ENCODE data around the gene ACOX2.

The ACOX2 gene

DNA sequence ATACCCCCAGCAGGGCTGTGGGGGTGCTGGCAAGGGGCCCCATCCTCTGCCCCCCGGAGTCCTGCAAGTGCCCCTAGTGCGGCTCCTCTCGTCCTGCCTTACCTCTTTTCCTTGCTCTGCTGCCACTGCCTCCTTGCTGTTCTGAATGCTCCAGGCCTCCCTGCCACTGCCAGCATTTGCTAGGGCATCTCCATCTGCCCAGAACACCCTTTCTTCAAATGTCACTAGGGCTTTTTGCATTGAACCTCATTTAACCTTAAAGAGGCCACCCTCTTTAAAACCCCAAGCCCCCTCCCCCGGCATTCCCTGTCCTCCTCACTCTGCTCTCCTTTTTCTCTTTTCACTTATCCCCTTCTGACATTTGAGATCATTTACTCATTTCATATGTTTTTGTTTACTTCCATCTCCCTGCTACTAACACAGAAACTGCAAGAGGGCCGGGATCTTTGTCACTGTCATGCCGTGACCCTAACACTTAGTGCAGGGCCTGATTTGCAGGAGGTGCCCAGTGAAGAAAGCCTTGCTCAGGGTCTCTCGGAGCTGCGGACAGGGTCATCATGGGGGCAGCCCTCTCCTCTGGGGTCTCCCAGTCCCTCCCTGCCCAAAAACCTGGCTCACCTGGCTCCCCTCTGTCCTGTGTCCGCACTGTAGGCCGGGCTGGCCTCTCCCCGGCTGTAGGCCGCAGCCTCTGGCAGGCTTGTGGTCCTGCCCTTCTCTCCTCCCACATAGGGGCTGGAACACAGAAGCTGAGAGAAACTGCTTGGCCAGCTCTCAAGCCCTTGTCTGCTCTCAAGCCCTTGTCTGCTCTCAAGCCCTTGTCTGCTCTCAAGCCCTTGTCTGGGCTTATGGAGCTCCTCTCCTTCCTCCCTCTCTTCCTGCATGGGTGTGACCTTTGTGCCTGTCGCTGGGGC lies at the start of gene ACOX2:
Gene ACOX2, minus strand, starts transcription at position 690 of the 911 bp plus-strand sequence. CDS start 2,084 bp downstream, outside the sequence.
- DNase-seq = no peak

DNA sequence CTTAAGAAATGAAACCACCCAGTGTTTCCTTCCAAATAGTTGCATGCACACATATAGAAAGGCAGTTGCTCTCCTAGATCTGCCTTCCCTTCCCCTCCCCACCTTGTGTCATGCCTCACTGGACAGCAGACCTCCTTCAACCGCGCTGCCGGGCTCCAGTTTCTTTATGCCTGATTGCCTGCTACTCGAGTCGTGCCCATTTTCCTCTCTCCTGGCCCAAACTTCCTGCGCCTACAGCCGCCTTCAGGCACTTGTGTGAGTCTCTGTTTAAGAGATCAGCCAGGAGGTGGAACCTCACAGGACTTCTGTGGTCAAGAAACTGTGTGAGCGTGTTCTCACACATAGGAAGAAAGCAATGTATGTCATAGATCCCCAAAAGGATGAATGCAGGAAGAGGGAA lies 49.0 kb upstream of the ACOX2 start:
- no peak for DNase-seq

DNA sequence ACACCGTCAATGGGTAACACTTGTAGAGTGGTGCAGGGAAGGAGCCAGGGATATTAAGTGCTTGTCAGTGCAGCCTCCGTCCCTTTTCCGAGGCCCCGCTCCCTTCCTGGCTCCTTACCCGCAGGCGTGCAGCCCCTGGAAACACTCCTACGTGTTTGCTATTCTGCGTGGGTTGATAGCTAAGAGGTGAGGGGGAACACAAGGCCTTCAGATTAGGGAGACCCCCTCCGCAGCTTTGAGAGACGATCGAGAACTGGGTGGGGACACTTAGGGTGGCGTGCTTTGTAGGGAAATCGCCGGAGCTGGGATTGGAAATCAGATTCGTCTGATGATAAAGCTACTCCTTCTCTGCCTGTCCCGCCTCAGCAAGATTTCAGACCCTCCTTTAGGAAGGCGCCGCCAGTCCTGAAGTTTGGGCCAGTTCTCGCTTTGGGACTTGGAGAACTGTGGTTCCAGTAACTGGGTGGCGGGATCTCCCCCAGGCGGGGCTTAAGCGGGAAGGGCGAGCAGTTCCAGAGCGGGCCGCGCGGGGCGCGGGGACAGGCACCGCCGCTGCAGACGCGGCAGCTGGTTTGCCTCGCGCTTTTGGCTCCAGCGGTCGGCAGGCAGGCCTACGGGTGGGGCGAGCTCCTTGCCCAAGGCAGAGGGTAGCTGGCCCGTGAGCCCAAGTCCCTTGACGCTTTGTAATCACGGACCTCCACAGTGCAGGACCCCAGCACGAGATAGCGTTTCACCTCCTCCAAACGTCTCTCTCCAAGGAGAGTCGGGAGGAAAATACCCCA lies 48.2 kb upstream of the ACOX2 start:
- peak; percentile 65 for DNase-seq

DNA sequence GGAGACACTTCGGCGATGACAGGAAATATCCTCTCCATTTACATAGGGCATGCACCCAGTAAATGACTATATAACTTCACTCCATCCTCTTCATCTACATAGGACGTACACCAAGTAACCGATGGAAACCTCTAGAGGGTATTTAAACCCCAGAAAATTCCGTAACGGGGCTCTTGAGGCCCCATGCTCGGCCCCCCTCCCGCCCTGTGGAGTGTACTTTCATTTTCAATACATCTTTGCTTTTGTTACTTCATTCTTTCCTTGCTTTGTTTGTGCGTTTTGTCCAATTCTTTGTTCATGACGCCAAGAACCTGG lies 47.7 kb upstream of the ACOX2 start:
- no peak for DNase-seq

DNA sequence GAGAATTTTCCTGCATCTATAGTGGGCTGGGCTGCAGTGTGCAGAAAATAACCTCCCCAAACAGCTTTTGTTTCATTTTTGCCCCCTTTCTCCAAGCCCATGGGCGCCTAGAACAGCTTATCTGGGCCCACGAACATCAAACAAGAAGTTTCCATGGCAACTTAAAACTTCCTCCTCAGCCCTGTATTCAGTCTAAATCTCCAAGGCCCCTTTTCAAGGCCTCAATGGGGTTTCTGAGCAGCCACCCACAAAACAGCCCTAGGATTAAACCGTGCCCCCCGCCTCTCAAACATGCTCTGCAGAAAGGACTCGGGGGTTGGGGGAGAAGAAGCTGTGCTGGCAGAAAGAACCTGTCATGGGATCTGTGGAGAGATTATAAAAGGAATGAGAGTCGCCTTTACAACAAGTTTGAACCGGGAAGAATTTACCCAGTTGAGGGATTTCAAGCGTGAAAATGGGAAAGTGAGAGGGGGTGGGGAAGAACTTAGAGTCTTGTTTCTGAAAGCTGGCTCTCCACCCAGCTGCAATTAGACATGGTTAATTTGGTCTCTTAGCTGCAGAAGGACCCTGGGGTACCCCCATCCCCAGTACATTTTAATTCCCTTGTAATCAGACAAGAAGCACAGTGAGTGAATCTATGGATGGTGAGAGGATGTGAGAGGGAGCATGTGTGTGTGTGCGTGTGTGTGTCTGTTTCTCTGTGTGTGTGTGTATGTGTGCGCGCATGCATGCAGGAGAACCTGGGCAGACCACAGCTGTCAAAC lies 44.5 kb upstream of the ACOX2 start:
- no peak for DNase-seq

DNA sequence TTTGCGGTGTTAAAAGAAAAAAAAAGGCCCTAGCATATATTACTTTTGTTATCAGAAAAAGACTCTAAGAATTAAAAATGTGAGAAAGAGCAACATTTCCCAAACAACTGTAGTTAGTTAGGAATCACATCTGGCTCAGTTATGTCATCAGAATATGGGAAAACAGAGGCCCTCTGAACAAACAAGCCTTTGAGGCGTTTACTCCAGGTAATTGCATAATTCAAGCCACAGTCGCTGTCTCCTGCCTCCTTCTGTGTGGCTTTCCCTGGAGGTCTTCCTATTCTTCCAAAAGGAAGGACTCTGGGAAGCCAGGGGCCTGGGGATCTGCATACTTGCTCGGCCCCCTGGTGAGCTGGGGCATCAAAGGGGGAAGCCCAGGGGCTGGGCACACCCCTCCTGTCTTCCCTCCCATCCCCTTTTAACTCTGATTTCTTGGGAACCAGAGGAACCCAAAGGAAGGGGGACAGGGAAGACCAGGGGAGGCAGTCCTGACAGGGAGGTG lies 43.9 kb upstream of the ACOX2 start:
- DNase-seq = no peak

DNA sequence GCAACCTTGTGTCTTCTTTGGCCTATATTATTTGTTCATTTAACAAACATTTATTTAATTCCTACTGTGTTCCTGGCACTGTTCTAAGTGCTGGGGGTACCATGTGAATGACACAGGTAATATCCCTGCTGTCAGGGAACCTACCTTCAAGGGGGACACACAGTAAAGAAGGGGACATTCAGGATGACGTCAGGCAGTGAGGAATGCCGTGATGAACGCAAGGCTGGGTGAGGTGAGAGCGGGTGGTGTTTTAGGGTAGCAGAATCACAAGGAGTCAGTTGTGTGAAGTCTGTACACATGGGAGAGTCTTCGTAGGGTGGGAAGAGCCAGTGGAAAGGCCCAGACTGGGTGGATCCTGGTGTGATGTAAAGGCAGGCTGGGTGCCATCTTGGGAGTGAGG lies 41.9 kb upstream of the ACOX2 start:
- DNase-seq = no peak

DNA sequence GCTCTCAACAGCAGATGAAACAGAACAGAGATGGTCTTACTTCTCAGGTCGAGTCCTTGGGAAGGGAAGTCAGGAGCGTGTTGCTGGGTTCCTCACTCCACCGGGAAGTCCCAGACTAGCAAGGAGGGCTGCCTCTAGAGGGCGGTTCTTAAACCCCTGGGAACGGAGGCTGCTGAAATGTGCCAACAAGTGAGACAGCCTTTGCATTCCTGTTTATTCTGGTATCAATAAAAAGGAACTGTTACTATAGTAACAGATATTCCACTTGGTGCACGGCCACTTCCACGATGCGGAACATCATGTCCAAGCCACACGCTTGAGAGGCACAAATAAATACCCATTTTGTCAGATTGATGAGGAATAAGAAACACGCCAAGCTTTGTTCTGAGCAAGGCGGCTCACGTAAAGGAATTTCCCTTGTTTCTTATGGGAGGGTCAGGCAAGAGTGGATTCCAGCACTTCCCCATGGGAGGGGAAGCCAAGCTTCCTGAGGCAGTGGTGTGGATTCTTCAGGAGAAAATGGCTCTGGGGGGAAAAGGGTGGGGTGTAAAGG lies 40.4 kb upstream of the ACOX2 start, which contains the start of gene FAM107A:
Gene FAM107A, minus strand, starts transcription at position 123 of the 553 bp plus-strand sequence. CDS start 7,531 bp downstream, outside the sequence.
- DNase-seq = no peak

DNA sequence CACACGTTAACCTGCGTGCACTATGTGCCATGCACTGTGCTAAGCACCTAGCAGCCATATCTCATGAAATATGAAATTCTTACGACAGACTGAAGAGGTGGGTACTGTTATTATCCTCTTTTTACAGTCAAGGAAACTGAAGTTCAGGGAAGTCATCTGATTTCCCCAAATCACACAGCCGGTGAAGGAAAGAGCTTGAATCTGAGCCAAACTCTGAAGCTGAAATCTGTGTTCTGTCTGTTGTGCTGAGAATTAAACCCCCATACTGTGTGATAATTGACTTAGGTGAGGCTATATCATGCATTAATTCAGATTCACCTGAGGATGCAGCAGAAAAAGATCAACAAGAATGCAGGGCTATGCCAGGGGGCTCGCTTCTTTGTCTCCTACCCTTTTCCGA lies 39.7 kb upstream of the ACOX2 start:
- no peak for DNase-seq

DNA sequence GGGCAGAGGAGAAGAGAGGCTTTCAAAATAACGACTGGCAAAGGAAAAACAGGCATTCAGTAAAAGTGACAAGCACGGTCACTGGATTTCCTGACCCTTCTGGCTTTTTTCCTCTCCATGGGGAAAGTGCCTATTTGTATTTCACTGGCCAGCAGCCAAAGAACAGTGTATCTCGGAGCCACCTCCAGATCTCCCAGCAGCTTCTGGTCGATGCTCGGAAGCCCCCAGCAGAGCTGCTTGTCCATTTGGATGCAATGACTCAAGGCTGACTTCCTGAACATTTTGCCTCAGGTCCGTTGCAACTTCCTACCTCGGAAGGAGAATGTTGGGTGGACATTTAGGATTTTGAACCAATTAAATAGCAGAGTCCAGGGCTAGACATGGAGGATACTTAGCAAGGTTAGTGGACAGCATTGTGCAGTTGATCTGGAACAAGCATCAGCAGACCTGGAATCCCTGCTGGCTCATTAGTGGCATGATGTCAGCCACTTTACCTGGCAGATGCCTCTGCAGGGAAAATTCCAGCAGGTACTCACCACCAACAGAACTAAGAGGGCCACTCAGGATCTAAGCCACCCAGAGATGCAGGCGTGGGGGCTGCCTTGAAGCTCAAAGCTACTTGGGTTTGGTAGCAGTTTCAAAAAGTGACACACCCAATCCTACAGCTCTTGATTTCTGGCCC lies 39.1 kb upstream of the ACOX2 start:
- no peak for DNase-seq

DNA sequence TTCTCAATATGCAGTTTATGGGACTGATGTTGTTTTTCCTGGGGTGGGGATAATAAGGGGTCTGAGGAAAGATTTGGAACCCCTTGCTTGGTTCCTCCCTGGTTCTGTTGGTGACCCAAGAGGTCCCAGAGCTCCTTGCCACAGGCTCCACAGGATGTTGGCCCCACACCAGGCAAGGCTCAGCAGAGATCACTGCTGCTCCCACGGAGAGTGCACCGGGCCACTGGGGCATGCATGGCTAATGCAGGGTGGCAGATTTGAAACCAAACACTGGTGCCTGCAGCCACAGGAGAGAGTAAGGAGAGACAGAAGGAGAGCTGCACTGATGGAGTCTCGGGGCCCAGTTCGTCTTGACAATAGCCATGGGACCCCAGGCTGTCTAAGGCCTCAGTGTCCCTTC lies 37.7 kb upstream of the ACOX2 start:
- DNase-seq = no peak

DNA sequence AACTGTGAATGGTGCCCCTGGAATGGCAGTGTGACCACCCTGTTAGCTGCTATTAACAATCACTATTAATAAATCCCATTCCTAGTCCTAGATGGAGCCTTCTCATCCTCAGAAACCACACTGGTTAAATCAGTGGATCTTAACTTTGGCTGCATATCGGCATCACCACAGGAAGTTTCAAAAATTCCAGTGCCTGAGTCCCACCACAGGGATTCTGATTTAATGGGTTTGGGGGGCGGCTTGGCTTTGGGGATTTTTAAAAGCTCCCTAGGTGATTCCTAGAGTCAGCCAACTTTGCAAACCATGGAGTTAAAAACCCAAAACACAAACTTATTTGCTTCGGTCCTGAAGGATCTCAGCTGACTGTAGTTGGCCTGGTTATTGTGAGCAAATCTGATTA lies 37.1 kb upstream of the ACOX2 start:
- DNase-seq = no peak

DNA sequence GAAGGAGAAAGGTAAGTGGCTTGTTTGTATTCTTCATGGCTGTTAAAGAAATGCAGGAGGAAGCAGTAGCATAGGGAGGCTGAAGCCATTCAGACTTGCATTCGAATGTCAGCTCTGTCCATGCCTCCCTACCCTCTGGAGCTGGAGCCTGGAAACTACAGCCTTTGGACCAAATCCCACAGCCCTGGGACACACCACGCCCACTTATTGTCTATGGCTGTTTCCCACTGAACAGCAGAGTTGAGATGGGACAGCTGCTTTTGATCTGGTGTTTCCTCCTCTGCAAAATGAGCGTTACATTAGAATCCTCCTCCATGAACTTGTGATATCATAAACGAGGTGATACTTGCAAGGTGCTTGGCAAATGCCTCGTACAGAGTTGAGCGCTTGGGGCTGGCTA lies 36.6 kb upstream of the ACOX2 start:
- DNase-seq = no peak

DNA sequence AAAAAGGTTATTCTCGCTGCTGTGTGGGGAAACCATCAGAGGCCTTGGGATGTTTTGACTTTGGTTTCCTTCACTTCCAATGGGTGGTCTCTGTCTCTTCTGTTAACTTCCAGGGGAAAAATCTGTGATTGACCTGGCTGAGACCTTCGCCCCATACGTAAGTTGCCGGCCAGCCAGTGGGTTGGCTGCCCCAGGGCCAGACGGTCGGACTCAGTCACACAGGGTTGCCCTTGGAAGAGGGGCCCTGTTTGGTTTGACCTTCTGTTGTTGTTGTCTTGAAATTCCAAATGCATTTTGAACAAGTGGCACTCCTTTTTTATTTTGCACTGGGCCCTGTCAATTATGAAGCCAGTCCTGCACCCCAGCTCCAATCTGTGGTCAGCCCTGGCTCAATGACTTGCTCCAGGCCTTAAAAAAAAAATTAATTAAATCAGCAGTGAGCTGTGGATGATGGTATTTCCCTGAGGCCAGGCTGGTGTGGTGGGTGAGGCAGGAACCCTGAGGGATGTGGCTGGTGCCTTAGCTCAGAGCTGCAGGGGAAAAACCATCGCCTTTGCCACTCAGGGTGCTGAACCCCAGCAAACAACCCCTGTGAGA lies 35.7 kb upstream of the ACOX2 start:
- DNase-seq = no peak

DNA sequence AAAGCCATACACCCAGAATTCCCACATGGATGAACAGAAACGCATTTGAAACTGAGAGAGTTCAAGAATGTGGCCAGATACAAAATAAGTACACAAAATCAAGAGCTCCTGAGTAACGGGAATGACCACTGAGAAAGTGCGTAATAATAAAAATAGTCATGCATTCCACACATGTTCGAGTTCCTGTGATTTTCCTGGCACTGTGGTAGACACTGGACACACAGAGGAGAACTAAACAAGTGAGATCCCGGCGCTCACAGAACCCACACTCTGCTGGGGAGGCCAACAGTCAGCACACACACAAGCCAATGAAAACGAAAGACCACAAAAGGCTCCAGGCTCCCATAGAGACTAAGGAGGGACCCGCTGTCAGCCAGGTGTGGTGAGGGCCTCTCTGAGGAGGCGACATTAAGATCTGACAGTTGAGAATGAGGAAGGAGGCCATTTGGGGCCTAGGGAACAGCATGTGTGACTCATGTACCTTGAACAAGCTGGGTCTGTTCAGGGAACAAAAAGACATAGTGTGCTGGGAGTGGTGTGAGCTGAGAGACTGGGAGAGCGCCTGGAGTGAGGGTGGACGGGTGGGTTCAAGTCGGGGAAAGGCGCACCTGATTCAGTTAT lies 35.1 kb upstream of the ACOX2 start:
- no peak for DNase-seq

DNA sequence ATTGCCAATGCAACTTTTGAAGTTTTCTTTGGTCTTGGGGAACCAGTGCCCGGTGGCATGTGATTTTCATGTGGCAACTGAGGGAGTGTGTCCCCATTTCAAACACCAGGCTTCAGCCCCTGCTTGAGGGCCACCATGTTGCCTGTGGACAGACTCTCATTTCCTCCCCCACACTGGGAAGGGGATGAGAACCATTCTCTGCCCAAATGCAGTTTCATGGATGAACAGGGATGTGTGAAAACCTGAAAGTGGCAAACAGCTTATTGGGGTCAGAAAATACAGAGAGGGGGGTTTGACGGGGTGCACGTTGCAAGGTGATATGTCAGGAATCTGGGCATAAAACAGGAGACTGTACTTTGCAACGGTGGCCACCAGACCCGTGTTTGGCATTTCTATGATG lies 33.9 kb upstream of the ACOX2 start:
- no peak for DNase-seq

DNA sequence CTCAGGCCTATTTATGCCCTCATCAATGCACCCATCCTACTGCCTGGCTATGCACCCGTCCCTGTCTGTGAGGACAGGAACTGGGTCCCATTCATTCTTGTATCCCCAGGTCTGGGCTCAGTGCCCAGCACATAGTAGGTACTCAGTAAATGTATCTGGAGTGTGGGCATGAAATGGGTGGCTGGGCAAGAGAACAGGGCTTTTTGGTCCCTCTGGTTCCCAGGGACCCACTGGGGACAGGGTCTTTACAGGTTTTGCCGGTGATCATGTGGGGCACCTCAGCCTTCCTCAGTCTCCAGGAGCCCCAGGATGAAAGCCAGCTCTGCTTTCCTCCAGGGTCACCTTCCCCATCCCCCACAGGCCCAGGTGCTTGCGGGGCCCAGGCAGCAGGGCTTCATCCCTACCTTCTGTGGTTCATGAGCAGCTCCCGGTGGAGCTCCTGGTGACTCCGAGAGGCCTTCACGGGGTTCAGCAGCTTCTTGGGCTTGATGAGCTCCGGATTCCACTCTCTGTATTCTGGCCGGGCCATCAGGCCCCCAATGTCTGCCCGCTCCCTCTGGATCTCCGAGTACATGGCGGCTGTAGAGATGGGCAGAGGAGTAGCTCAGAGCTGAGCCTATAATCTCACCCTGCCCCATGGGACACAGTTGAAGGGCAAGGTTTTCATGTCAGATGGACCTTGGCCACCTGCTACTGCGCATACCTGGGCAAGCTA lies 32.5 kb upstream of the ACOX2 start:
- DNase-seq = no peak

DNA sequence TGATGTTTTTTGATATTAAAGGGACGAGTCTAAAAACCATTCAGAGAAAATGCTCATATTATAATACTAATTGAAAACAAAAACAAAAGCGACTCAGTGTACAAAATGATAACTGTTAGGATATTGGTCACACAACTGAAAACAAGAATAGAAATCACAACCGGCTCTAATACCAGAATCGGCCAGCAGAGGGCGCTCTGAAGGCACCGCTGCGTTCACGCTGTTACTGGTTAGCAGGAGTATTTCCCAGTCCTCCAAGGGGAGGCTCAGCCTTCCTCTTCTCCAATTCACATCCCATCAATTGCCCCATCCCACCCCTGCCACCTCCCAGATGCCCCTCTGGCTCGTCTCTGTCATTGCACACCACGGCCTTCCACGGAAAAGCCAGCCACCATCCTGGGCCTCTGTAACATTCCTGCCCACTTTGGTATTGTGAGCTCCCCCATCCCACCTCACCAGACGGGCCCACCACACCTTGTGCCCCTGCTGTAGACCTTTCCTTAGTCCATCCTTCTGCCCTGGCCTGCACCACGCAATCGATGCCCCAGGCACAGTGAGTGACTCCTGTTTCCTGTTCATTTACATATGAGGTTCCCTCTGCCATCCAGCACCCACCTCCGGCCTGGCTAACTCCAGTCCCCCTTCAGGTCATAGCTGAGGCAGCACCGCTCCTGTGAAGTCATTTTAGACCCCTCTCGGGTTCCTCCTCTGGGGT lies 31.7 kb upstream of the ACOX2 start:
- DNase-seq = peak; percentile 71

DNA sequence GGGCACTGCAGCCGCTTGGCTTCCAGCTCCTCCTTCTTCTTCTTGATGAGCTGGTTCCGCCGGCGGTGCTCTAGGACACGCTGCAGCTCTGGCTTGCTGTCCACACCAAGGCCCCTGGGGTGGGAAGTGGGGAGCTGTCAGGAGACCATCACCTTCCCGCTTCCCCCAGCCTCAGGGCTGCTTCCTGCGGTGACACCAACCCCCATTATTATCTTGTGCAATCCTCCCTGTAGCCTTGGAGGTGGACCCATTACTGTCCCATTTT lies 30.2 kb upstream of the ACOX2 start:
- no peak for DNase-seq

All from activated CD4-positive, alpha-beta T cell treated with anti-CD3 and anti-CD28 coated beads, Interleukin-2, amount 50 U/mL, for 16 hours (primary cell).